ENCODE results near the gene YIPF2.

Gene YIPF2

GRCh38 chr19:10927730-10928562 lies 493 bp downstream of the YIPF2 start:
- H3K9me3 Mint-ChIP-seq = no peaks in the 10 kb centered on the region
- no peak for DNase-seq (ENCODE audit: low spot score in 2 of 2)
- peak overlapping the region; percentile 91 for H3K27ac Mint-ChIP-seq (ENCODE audit: low read depth)
- peaks cover 6% of the 10 kb centered on the region for H3K4me1 Mint-ChIP-seq
- peak; percentile 4 for ATAC-seq (replicated peaks; ENCODE audit: extremely low read depth, poor library complexity, severe bottlenecking)
- H3K27me3 Mint-ChIP-seq = no peaks in the 10 kb centered on the region
- H3K4me3 Mint-ChIP-seq = peak overlapping the region; percentile 93
- H3K36me3 Mint-ChIP-seq (ENCODE audit: insufficient read depth) = peaks cover 25% of the 10 kb centered on the region

GRCh38 chr19:10924597-10924996 lies 3.8 kb downstream of the YIPF2 start:
- ATAC-seq (replicated peaks; ENCODE audit: extremely low read depth, poor library complexity, severe bottlenecking) (no peak), DNase-seq (ENCODE audit: low spot score in 2 of 2) (no peak)
- H3K36me3 Mint-ChIP-seq (ENCODE audit: insufficient read depth) = peaks cover 17% of the 10 kb centered on the region
- H3K4me3 Mint-ChIP-seq = no peak overlapping the region
- no peaks in the 10 kb centered on the region for H3K9me3 Mint-ChIP-seq
- H3K4me1 Mint-ChIP-seq = peaks cover 6% of the 10 kb centered on the region
- peak overlapping the region; percentile 50 for H3K27ac Mint-ChIP-seq (ENCODE audit: low read depth)
- no peaks in the 10 kb centered on the region for H3K27me3 Mint-ChIP-seq

- H3K9me3 Mint-ChIP-seq = no peaks in the 10 kb centered on the region
- DNase-seq (ENCODE audit: low spot score in 2 of 2) = no peak
- H3K36me3 Mint-ChIP-seq (ENCODE audit: insufficient read depth) = peaks cover 14% of the 10 kb centered on the region
- no peaks in the 10 kb centered on the region for H3K27me3 Mint-ChIP-seq
- H3K4me3 Mint-ChIP-seq = no peak overlapping the region
- H3K27ac Mint-ChIP-seq (ENCODE audit: low read depth) = peak overlapping the region; percentile 74
- ATAC-seq (replicated peaks; ENCODE audit: extremely low read depth, poor library complexity, severe bottlenecking) = no peak
- H3K4me1 Mint-ChIP-seq = peaks cover 6% of the 10 kb centered on the region
These were observed 5.0 kb downstream of the YIPF2 start for GRCh38 chr19:10923260-10924112.

GRCh38 chr19:10922638-10923014 lies 5.8 kb downstream of the YIPF2 start:
- Mint-ChIP-seq H3K36me3 (ENCODE audit: insufficient read depth) (peaks cover 14% of the 10 kb centered on the region), H3K4me1 (peaks cover under 1% of the 10 kb centered on the region), H3K9me3 (no peaks in the 10 kb centered on the region), H3K27me3 (no peaks in the 10 kb centered on the region), H3K27ac (ENCODE audit: low read depth) (no peak overlapping the region), H3K4me3 (no peak overlapping the region)
- DNase-seq (ENCODE audit: low spot score in 2 of 2) (no peak), ATAC-seq (replicated peaks; ENCODE audit: extremely low read depth, poor library complexity, severe bottlenecking) (no peak)

GRCh38 chr19:10921910-10922637 lies 6.4 kb downstream of the YIPF2 start:
- ATAC-seq (replicated peaks; ENCODE audit: extremely low read depth, poor library complexity, severe bottlenecking) (no peak), DNase-seq (ENCODE audit: low spot score in 2 of 2) (no peak)
- no peaks in the 10 kb centered on the region for H3K9me3 Mint-ChIP-seq
- no peak overlapping the region for H3K4me3 Mint-ChIP-seq
- H3K36me3 Mint-ChIP-seq (ENCODE audit: insufficient read depth) = peaks cover 17% of the 10 kb centered on the region
- no peaks in the 10 kb centered on the region for H3K27me3 Mint-ChIP-seq
- H3K27ac Mint-ChIP-seq (ENCODE audit: low read depth) = no peak overlapping the region
- H3K4me1 Mint-ChIP-seq = no peaks in the 10 kb centered on the region

GRCh38 chr19:10921199-10921909 lies 7.1 kb downstream of the YIPF2 start:
- Mint-ChIP-seq H3K9me3 (no peaks in the 10 kb centered on the region), H3K4me3 (no peak overlapping the region), H3K36me3 (ENCODE audit: insufficient read depth) (peaks cover 16% of the 10 kb centered on the region), H3K4me1 (no peaks in the 10 kb centered on the region), H3K27me3 (no peaks in the 10 kb centered on the region), H3K27ac (ENCODE audit: low read depth) (no peak overlapping the region)
- ATAC-seq (replicated peaks; ENCODE audit: extremely low read depth, poor library complexity, severe bottlenecking) = no peak
- DNase-seq (ENCODE audit: low spot score in 2 of 2) = no peak

- no peaks in the 10 kb centered on the region for H3K4me1 Mint-ChIP-seq
- peaks cover 15% of the 10 kb centered on the region for H3K36me3 Mint-ChIP-seq (ENCODE audit: insufficient read depth)
- H3K27ac Mint-ChIP-seq (ENCODE audit: low read depth) = no peak overlapping the region
- H3K27me3 Mint-ChIP-seq = no peaks in the 10 kb centered on the region
- DNase-seq (ENCODE audit: low spot score in 2 of 2) (no peak), ATAC-seq (replicated peaks; ENCODE audit: extremely low read depth, poor library complexity, severe bottlenecking) (no peak)
- no peak overlapping the region for H3K4me3 Mint-ChIP-seq
- no peaks in the 10 kb centered on the region for H3K9me3 Mint-ChIP-seq
These were observed 7.7 kb downstream of the YIPF2 start for GRCh38 chr19:10920781-10921180.

- H3K4me1 Mint-ChIP-seq = no peaks in the 10 kb centered on the region
- H3K4me3 Mint-ChIP-seq = no peak overlapping the region
- H3K27ac Mint-ChIP-seq (ENCODE audit: low read depth) = peak overlapping the region; percentile 25
- ATAC-seq (replicated peaks; ENCODE audit: extremely low read depth, poor library complexity, severe bottlenecking) (no peak), DNase-seq (ENCODE audit: low spot score in 2 of 2) (no peak)
- no peaks in the 10 kb centered on the region for H3K27me3 Mint-ChIP-seq
- peaks cover 14% of the 10 kb centered on the region for H3K36me3 Mint-ChIP-seq (ENCODE audit: insufficient read depth)
- H3K9me3 Mint-ChIP-seq = no peaks in the 10 kb centered on the region
These were observed 8.2 kb downstream of the YIPF2 start for GRCh38 chr19:10920288-10920655.

GRCh38 chr19:10919352-10920287 lies 8.8 kb downstream of the YIPF2 start:
- H3K9me3 Mint-ChIP-seq = no peaks in the 10 kb centered on the region

GRCh38 chr19:10918359-10918758 lies 10.1 kb downstream of the YIPF2 start:
- no peak for DNase-seq (ENCODE audit: low spot score in 2 of 2)
- Mint-ChIP-seq H3K4me1 (no peaks in the 10 kb centered on the region), H3K27ac (ENCODE audit: low read depth) (no peak overlapping the region), H3K36me3 (ENCODE audit: insufficient read depth) (peaks cover 15% of the 10 kb centered on the region), H3K27me3 (no peaks in the 10 kb centered on the region), H3K9me3 (no peaks in the 10 kb centered on the region), H3K4me3 (no peak overlapping the region)
- ATAC-seq (replicated peaks; ENCODE audit: extremely low read depth, poor library complexity, severe bottlenecking) = no peak

More at GRCh38 chr19:10919352-10920287, 8.8 kb downstream of the YIPF2 start:
- DNase-seq (ENCODE audit: low spot score in 2 of 2) = no peak
- no peaks in the 10 kb centered on the region for H3K4me1 Mint-ChIP-seq
- H3K27ac Mint-ChIP-seq (ENCODE audit: low read depth) = peak overlapping the region; percentile 25
- ATAC-seq (replicated peaks; ENCODE audit: extremely low read depth, poor library complexity, severe bottlenecking) = no peak
- no peaks in the 10 kb centered on the region for H3K27me3 Mint-ChIP-seq
- peaks cover 16% of the 10 kb centered on the region for H3K36me3 Mint-ChIP-seq (ENCODE audit: insufficient read depth)
- H3K4me3 Mint-ChIP-seq = no peak overlapping the region

GRCh38 chr19:10916602-10917001 lies 11.8 kb downstream of the YIPF2 start:
- no peak overlapping the region for H3K4me3 Mint-ChIP-seq
- no peak for DNase-seq (ENCODE audit: low spot score in 2 of 2)
- no peaks in the 10 kb centered on the region for H3K9me3 Mint-ChIP-seq
- H3K27me3 Mint-ChIP-seq = no peaks in the 10 kb centered on the region
- H3K36me3 Mint-ChIP-seq (ENCODE audit: insufficient read depth) = peaks cover 17% of the 10 kb centered on the region
- no peak overlapping the region for H3K27ac Mint-ChIP-seq (ENCODE audit: low read depth)
- no peak for ATAC-seq (replicated peaks; ENCODE audit: extremely low read depth, poor library complexity, severe bottlenecking)
- no peaks in the 10 kb centered on the region for H3K4me1 Mint-ChIP-seq
